HCT116 (cell line): ENCODE results near the gene C5AR2. TPM values are rescaled to one million over a fixed set of nuclear protein-coding genes. Genes with fewer than 3 reads are reported as not detected.
"Not testable (repeated sequence)": the region's sequence is repeated elsewhere in the genome, so short reads cannot be mapped to it uniquely, and the experiment has no call there.

Experiments used
- ATAC-seq: fragments of 200-7000 bp; cut with Tn5 transposase; 2 replicates; pipeline ENCODE4 v1.9.1; 2020; ENCODE audit warnings: mild to moderate bottlenecking, moderate library complexity
- BruUV-seq: library from RNA; stranded (reverse); fragments of 400-500 nt; replicated peaks from 2 replicates; lab custom pipeline; 2021; lab: Mats Ljungman, UMichigan
- CTCF ChIA-PET: fragments of 300-600 bp; sonication (Branson Sonifier 250); formaldehyde crosslinking; loops from one replicate; lab custom pipeline; 2021; ENCODE audit warnings: antibody characterized with exemption; lab: Charles Lee
- POLR2A ChIA-PET: fragments of 300-600, 350-600 bp; sonication (Branson Sonifier 250); formaldehyde crosslinking; loops from one replicate; lab custom pipeline; 2021; ENCODE audit warnings: antibody characterized with exemption; lab: Charles Lee
- RAD21 ChIA-PET, 2 experiments: fragments of 300-600 bp; sonication (Branson Sonifier 250); formaldehyde crosslinking; loops; one replicate each; lab custom pipeline; 2023; ENCODE audit warnings: low total read pairs in 2 of 2; ENCODE audit not compliant: uncharacterized antibody in 2 of 2, unreplicated experiment in 2 of 2, low non-redundant PET in 1 of 2; lab: Charles Lee
- DNase-seq: peaks from one replicate; pipeline ENCODE4 v3.0.0-alpha.2; 2010; ENCODE audit warnings: low read depth, low spot score
- H2AFZ ChIP-seq: fragments of 200-600 bp; shearing (Covaris generic), sonication (generic); 2 replicates; pipeline ENCODE4 v1.6.1; 2017; ENCODE audit warnings: low read depth, mixed run types, mixed read lengths, antibody characterized with exemption, low read length; ENCODE audit not compliant: poor library complexity, severe bottlenecking
- H3K27ac ChIP-seq: 2 replicates; pipeline ENCODE4 v1.5.1; 2012; ENCODE audit warnings: low read depth, low read length
- H3K27me3 ChIP-seq: fragments of 200-600 bp; sonication (generic); 2 replicates; pipeline ENCODE4 v1.6.1; 2016; ENCODE audit warnings: mixed run types, low read length, mixed read lengths; ENCODE audit not compliant: insufficient read depth
- H3K36me3 ChIP-seq, 2 experiments: fragments of 200-500 bp in 1 of 2; fragments of 200-600 bp in 1 of 2; sonication (Bioruptor generic) in 1 of 2; sonication (generic) in 1 of 2; 2 replicates each; pipeline versions ENCODE4 v1.5.1 to v1.6.1; 2014 to 2016; ENCODE audit warnings: low read length in 2 of 2, inconsistent platforms in 1 of 2, mixed read lengths in 1 of 2, mixed run types in 1 of 2; ENCODE audit not compliant: insufficient read depth in 2 of 2, control insufficient read depth in 1 of 2
- H3K4me1 ChIP-seq, 2 experiments: fragments of 200-600 bp in 1 of 2; sonication (generic) in 1 of 2; 2 replicates each; pipeline versions ENCODE4 v1.5.1 to v1.6.1; 2012 to 2017; ENCODE audit warnings: low read length in 2 of 2, inconsistent platforms in 1 of 2, mild to moderate bottlenecking in 1 of 2, mixed read lengths in 1 of 2, mixed run types in 1 of 2, moderate library complexity in 1 of 2; ENCODE audit not compliant: insufficient read depth in 2 of 2, control insufficient read depth in 1 of 2
- H3K4me2 ChIP-seq: fragments of 200-600 bp; sonication (generic); 2 replicates; pipeline ENCODE4 v1.6.1; 2017; ENCODE audit warnings: mixed run types, low read length, mixed read lengths
- H3K4me3 ChIP-seq, 2 experiments: fragments of 200-600 bp in 1 of 2; sonication (generic) in 1 of 2; replicated peaks in 1 of 2; 2 replicates each; pipeline ENCODE4 v1.5.1; 2011 to 2016; ENCODE audit warnings: low read length in 2 of 2, control low read depth in 1 of 2, low read depth in 1 of 2, mild to moderate bottlenecking in 1 of 2, mixed read lengths in 1 of 2, mixed run types in 1 of 2
- H3K79me2 ChIP-seq: fragments of 200-600 bp; sonication (generic); 2 replicates; pipeline ENCODE4 v1.6.1; 2017; ENCODE audit warnings: mild to moderate bottlenecking, mixed run types, low read length, moderate library complexity, mixed read lengths; ENCODE audit not compliant: insufficient read depth
- H3K9ac ChIP-seq: fragments of 200-600 bp; sonication (generic); 2 replicates; pipeline ENCODE4 v1.6.1; 2016; ENCODE audit warnings: low read length, mixed read lengths
- H3K9me2 ChIP-seq: fragments of 200-600 bp; sonication (generic), shearing (Covaris generic); 2 replicates; pipeline ENCODE4 v1.6.1; 2017; ENCODE audit warnings: mixed run types, mild to moderate bottlenecking, moderate library complexity; ENCODE audit not compliant: insufficient read depth
- H3K9me3 ChIP-seq, 2 experiments: fragments of 200-500 bp in 1 of 2; fragments of 200-600 bp in 1 of 2; sonication (Bioruptor generic) in 1 of 2; sonication (generic) in 1 of 2; 2 replicates each; pipeline ENCODE4 v1.6.1; 2014 to 2017; ENCODE audit warnings: low read length in 2 of 2, mixed read lengths in 2 of 2, inconsistent platforms in 1 of 2, low read depth in 1 of 2, mild to moderate bottlenecking in 1 of 2, mixed run types in 1 of 2, moderate library complexity in 1 of 2; ENCODE audit not compliant: control insufficient read depth in 1 of 2, insufficient read depth in 1 of 2
- H4K20me1 ChIP-seq: fragments of 200-600 bp; sonication (generic), shearing (Covaris generic); 2 replicates; pipeline ENCODE4 v1.6.1; 2017; ENCODE audit warnings: mixed run types, mild to moderate bottlenecking, moderate library complexity; ENCODE audit not compliant: insufficient read depth
- CBX3 ChIP-seq: IDR thresholded peaks from 2 replicates; pipeline ENCODE4 v1.6.1; 2012; ENCODE audit warnings: low read depth
- CEBPB ChIP-seq: IDR thresholded peaks from 2 replicates; pipeline ENCODE4 v1.6.1; 2012; ENCODE audit warnings: low read depth
- ELF1 ChIP-seq: IDR thresholded peaks from 2 replicates; pipeline ENCODE4 v1.6.1; 2012; ENCODE audit warnings: low read depth, borderline replicate concordance
- EZH2 ChIP-seq: fragments of 200-600 bp; sonication (generic); IDR thresholded peaks from 2 replicates; pipeline ENCODE4 v1.6.1; 2017; ENCODE audit warnings: antibody characterized with exemption, mixed run types
- EZH2phosphoT487 ChIP-seq: fragments of 200-600 bp; IDR thresholded peaks from 2 replicates; pipeline ENCODE4 v1.6.1; 2018; ENCODE audit warnings: antibody characterized with exemption, borderline replicate concordance
- FOSL1 ChIP-seq: IDR thresholded peaks from 2 replicates; pipeline ENCODE4 v1.6.1; 2012; ENCODE audit warnings: low read depth
- JUND ChIP-seq: IDR thresholded peaks from 2 replicates; pipeline ENCODE4 v1.6.1; 2012
- MAX ChIP-seq: IDR thresholded peaks from 2 replicates; pipeline ENCODE4 v1.6.1; 2012
- POLR2A ChIP-seq: IDR thresholded peaks from 2 replicates; pipeline ENCODE4 v1.7.0; 2011; ENCODE audit warnings: borderline replicate concordance; ENCODE audit not compliant: insufficient read depth, insufficient read length; ENCODE audit errors: extremely low read depth
- POLR2AphosphoS5 ChIP-seq: IDR thresholded peaks from 2 replicates; pipeline ENCODE4 v1.6.1; 2011; ENCODE audit warnings: mild to moderate bottlenecking, low read depth, low read length, moderate library complexity
- RAD21 ChIP-seq: IDR thresholded peaks from 2 replicates; pipeline ENCODE4 v1.6.1; 2012; ENCODE audit warnings: low read depth, mild to moderate bottlenecking
- REST ChIP-seq: IDR thresholded peaks from 2 replicates; pipeline ENCODE4 v1.6.1; 2012; ENCODE audit warnings: low read depth
- TCF7L2 ChIP-seq: IDR thresholded peaks from 2 replicates; pipeline ENCODE4 v1.7.0; 2011; ENCODE audit warnings: borderline replicate concordance, inconsistent platforms; ENCODE audit not compliant: insufficient read depth, insufficient read length; ENCODE audit errors: extremely low read depth
- YY1 ChIP-seq: IDR thresholded peaks from 2 replicates; pipeline ENCODE4 v1.6.1; 2011; ENCODE audit warnings: low read length, low read depth, moderate library complexity, mild to moderate bottlenecking; ENCODE audit not compliant: insufficient replicate concordance; ENCODE audit errors: extremely low read depth
- ZBTB33 ChIP-seq: IDR thresholded peaks from 2 replicates; pipeline ENCODE4 v1.6.1; 2011; ENCODE audit warnings: mild to moderate bottlenecking, low read length, moderate library complexity; ENCODE audit not compliant: insufficient replicate concordance; ENCODE audit errors: extremely low read depth
- ZNF274 ChIP-seq: fragments of 200-500 bp; sonication (Bioruptor generic); IDR thresholded peaks from 2 replicates; pipeline ENCODE4 v1.6.1; 2014; ENCODE audit warnings: mild to moderate bottlenecking, low read depth, low read length, inconsistent platforms
- intact Hi-C: fragments of 100-400 bp; cut with micrococcal nuclease; formaldehyde crosslinking; loops from 2 replicates; pipeline ENCODE4 v1.10.0; 2022
- total RNA-seq: library from RNA; stranded (reverse); gene quantifications from one replicate; pipeline ENCODE4 v1.2.1, GENCODE V29; 2021; ENCODE audit not compliant: unreplicated experiment

The C5AR2 gene
- total RNA-seq, 1 experiment from 2014 or later: 0.12 TPM

GRCh38 chr19:47388721-47389120, 56.7 kb downstream of the C5AR2 start:
- RAD21 ChIA-PET: interaction anchor here in 1 of 2 experiments (0.7 kb wide), 1 partner anchor 54 kb away, joined by 3 read pairs; no protein-coding TSS in a partner anchor
- H3K27ac ChIP-seq, CTCF ChIA-PET, ATAC-seq, POLR2A ChIA-PET, BruUV-seq, H3K9me2 ChIP-seq, H3K4me2 ChIP-seq, H3K27me3 ChIP-seq, H3K79me2 ChIP-seq, H3K4me1 ChIP-seq, H4K20me1 ChIP-seq, H3K36me3 ChIP-seq, H3K9ac ChIP-seq, DNase-seq, H2AFZ ChIP-seq, H3K9me3 ChIP-seq, intact Hi-C loops, H3K4me3 ChIP-seq: not testable (repeated sequence)

GRCh38 chr19:47389150-47389556, 57.2 kb downstream of the C5AR2 start:
- Histone ChIP-seq H3K9me2 (no peaks in the 10 kb centered on the region), H3K27ac (no peak overlapping the region), H3K4me1 (peaks cover 0 to 2% of the 10 kb centered on the region in 2 experiments; a peak in 1 of 4 replicates), H3K9ac (no peak overlapping the region), H3K79me2 (no peaks in the 10 kb centered on the region), H3K4me3 (no peak overlapping the region), H4K20me1 (no peaks in the 10 kb centered on the region), H3K36me3 (no peaks in the 10 kb centered on the region), H2AFZ (no peak overlapping the region), H3K4me2 (no peak overlapping the region), H3K27me3 (no peaks in the 10 kb centered on the region), H3K9me3 (no peaks in the 10 kb centered on the region)
- ChIA-PET POLR2A (no interaction called here), CTCF (no interaction called here), RAD21 (no interaction called here)
- intact Hi-C loops: no loop called here
- DNase-seq (no peak), ATAC-seq (no peak)
- TF ChIP-seq ELF1 (no peak), RAD21 (no peak), JUND (no peak), REST (no peak), POLR2A (no peak), EZH2phosphoT487 (no peak), ZBTB33 (no peak), CEBPB (no peak), ZNF274 (no peak), TCF7L2 (no peak), EZH2 (no peak), CBX3 (no peak), POLR2AphosphoS5 (no peak), MAX (no peak), FOSL1 (no peak), YY1 (no peak)
- BruUV-seq: no TSS peak
